ENCODE measurements around the gene LRRC49.
"Not testable (repeated sequence)": the region's sequence is repeated elsewhere in the genome, so short reads cannot be mapped to it uniquely, and the experiment has no call there.

Gene LRRC49

GRCh38 chr15:70922119-70922518, 29.5 kb downstream of the LRRC49 start:
- DNase-seq: no peak

GRCh38 chr15:70923311-70924080, 30.9 kb downstream of the LRRC49 start:
- DNase-seq: peak; percentile 27

GRCh38 chr15:70926914-70927313, 34.3 kb downstream of the LRRC49 start:
- not testable (repeated sequence) for DNase-seq

- DNase-seq: no peak
Measured at GRCh38 chr15:70931821-70932220, 39.2 kb downstream of the LRRC49 start.

GRCh38 chr15:70932397-70932796, 39.8 kb downstream of the LRRC49 start:
- no peak for DNase-seq

- DNase-seq: no peak
Measured at GRCh38 chr15:70933411-70933810, 40.8 kb downstream of the LRRC49 start.

- no peak for DNase-seq
Measured at GRCh38 chr15:70935631-70936030, 43.0 kb downstream of the LRRC49 start.

- peak; percentile 27 for DNase-seq
Measured at GRCh38 chr15:70936326-70936725, 43.7 kb downstream of the LRRC49 start.

GRCh38 chr15:70943285-70943684, 50.7 kb downstream of the LRRC49 start:
- not testable (repeated sequence) for DNase-seq

GRCh38 chr15:70947351-70948335, 55.0 kb downstream of the LRRC49 start:
- DNase-seq: no peak

GRCh38 chr15:70950953-70951352, 58.3 kb downstream of the LRRC49 start:
- no peak for DNase-seq

GRCh38 chr15:70954171-70954570, 61.5 kb downstream of the LRRC49 start:
- DNase-seq: no peak

- no peak for DNase-seq
Measured at GRCh38 chr15:70954733-70955132, 62.1 kb downstream of the LRRC49 start.

GRCh38 chr15:70955151-70955550, 62.5 kb downstream of the LRRC49 start:
- peak; percentile 77 for DNase-seq

- DNase-seq: peak; percentile 62
Measured at GRCh38 chr15:70956201-70956995, 63.8 kb downstream of the LRRC49 start.

- DNase-seq: no peak
Measured at GRCh38 chr15:70962084-70962483, 69.5 kb downstream of the LRRC49 start.

- no peak for DNase-seq
Measured at GRCh38 chr15:70963199-70963598, 70.6 kb downstream of the LRRC49 start.

- no peak for DNase-seq
Measured at GRCh38 chr15:70964058-70964457, 71.4 kb downstream of the LRRC49 start.

- no peak for DNase-seq
Measured at GRCh38 chr15:70964686-70965085, 72.1 kb downstream of the LRRC49 start.

- no peak for DNase-seq
Measured at GRCh38 chr15:70967646-70968045, 75.0 kb downstream of the LRRC49 start.

- DNase-seq: peak; percentile 68
Measured at GRCh38 chr15:70974004-70974832, 81.6 kb downstream of the LRRC49 start.

GRCh38 chr15:70976851-70977250, 84.2 kb downstream of the LRRC49 start:
- peak; percentile 90 for DNase-seq

Data from fibroblast of skin of abdomen (primary cell).